WERI-Rb-1 (cell line): ENCODE measurements around the gene SFT2D3.

ENCODE experiments used
- DNase-seq: peaks from one replicate; pipeline ENCODE4 v3.0.0-alpha.2; 2020
- H3K27ac ChIP-seq: fragments of 250-450 bp; sonication (Bioruptor Pico); 2 replicates; pipeline ENCODE4 v1.5.1; 2020; ENCODE audit warnings: mild to moderate bottlenecking, moderate library complexity
- H3K27me3 ChIP-seq: fragments of 250-450 bp; sonication (Bioruptor Pico); 2 replicates; pipeline ENCODE4 v1.5.1; 2021; ENCODE audit warnings: mild to moderate bottlenecking, low read depth, moderate library complexity; ENCODE audit not compliant: insufficient read depth, severe bottlenecking
- H3K36me3 ChIP-seq: fragments of 250-450 bp; sonication (Bioruptor Pico); 2 replicates; pipeline ENCODE4 v1.5.1; 2020; ENCODE audit warnings: mild to moderate bottlenecking, moderate library complexity
- H3K4me3 ChIP-seq: 2 replicates; pipeline ENCODE4 v1.5.1; 2011; ENCODE audit warnings: low read depth, mild to moderate bottlenecking, control low read depth, low read length
- H3K9me3 ChIP-seq: fragments of 250-450 bp; sonication (Bioruptor Pico); 2 replicates; pipeline ENCODE4 v1.5.1; 2021; ENCODE audit warnings: mild to moderate bottlenecking, moderate library complexity; ENCODE audit not compliant: severe bottlenecking
- TF ChIP-seq, protein P1 (sequence below): IDR thresholded peaks from 2 replicates; pipeline ENCODE4 v1.5.1; 2011; ENCODE audit warnings: low read depth, mild to moderate bottlenecking, control low read depth, inconsistent platforms, low read length

SFT2D3 gene

DNA sequence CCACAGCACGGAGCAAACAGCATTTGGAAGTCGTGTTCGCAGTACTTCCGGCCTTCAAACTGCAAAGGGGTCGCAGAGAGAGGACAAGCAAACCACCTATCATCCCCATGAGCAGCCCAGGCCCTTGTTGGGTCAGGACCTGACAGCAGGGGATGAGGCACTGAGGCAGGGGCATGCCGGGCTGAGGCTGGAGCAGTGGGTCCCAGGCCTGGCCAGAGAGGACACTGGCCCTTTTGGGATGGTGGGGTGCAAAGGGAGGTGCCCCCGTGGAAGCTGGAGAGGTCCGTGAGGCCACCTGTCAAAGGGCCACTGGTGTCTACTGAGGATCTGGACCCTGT is 46.5 kb upstream of the SFT2D3 start:
- no peaks in the 10 kb centered on the region for H3K27me3 ChIP-seq

GRCh38 chr2:127655209-127656073 is 45.9 kb upstream of the SFT2D3 start:
- Histone ChIP-seq H3K9me3 (peaks cover 3% of the 10 kb centered on the region), H3K27ac (peak overlapping the region; percentile 27)

More for the DNA sequence above, 46.5 kb upstream of the SFT2D3 start:
- no peak for DNase-seq
- no peaks in the 10 kb centered on the region for H3K36me3 ChIP-seq
- TF ChIP-seq, protein P1, sequence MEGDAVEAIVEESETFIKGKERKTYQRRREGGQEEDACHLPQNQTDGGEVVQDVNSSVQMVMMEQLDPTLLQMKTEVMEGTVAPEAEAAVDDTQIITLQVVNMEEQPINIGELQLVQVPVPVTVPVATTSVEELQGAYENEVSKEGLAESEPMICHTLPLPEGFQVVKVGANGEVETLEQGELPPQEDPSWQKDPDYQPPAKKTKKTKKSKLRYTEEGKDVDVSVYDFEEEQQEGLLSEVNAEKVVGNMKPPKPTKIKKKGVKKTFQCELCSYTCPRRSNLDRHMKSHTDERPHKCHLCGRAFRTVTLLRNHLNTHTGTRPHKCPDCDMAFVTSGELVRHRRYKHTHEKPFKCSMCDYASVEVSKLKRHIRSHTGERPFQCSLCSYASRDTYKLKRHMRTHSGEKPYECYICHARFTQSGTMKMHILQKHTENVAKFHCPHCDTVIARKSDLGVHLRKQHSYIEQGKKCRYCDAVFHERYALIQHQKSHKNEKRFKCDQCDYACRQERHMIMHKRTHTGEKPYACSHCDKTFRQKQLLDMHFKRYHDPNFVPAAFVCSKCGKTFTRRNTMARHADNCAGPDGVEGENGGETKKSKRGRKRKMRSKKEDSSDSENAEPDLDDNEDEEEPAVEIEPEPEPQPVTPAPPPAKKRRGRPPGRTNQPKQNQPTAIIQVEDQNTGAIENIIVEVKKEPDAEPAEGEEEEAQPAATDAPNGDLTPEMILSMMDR: no peak
- H3K27ac ChIP-seq: no peak overlapping the region
- no peak overlapping the region for H3K4me3 ChIP-seq
- no peaks in the 10 kb centered on the region for H3K9me3 ChIP-seq

DNA sequence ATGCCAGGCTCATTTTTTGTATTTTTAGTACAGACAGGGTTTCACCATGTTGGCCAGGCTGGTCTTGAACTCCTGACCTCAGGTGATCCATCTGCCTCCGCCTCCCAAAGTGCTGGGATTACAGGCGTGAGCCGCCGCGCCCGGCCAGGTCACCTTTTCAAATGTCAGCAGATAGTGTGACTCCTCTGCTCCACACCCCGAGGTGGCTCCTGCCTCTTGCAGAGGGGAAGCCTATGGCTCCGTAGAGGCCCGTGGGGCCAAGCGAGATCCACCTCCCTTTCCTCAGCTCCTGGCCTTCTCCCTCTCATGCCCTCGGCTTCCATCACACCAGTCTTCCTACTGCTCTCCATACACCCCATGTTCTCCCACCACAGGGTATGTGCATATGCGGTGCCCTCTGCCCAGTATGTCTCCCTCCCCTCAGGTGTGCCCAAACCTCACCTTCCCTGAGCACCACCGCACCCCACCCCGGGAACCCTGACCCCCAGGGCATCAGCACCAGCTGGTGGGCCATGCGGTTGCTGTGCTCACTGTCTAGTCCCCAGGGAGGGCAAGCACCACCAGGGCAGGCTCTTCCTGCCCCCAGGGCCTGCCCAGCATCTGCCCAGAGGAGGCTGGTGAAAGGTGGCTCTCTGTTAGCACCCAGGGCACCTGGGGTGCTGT is 44.6 kb upstream of the SFT2D3 start:
- Histone ChIP-seq H3K4me3 (no peak overlapping the region), H3K27me3 (no peaks in the 10 kb centered on the region), H3K27ac (no peak overlapping the region), H3K36me3 (no peaks in the 10 kb centered on the region), H3K9me3 (peaks cover 3% of the 10 kb centered on the region)
- TF ChIP-seq, protein P1: no peak
- DNase-seq: no peak

More at GRCh38 chr2:127655209-127656073, 45.9 kb upstream of the SFT2D3 start:
- TF ChIP-seq, protein P1: peak; percentile 39
- no peaks in the 10 kb centered on the region for H3K36me3 ChIP-seq
- DNase-seq: peak; percentile 69
- no peaks in the 10 kb centered on the region for H3K27me3 ChIP-seq
- H3K4me3 ChIP-seq: no peak overlapping the region

GRCh38 chr2:127657232-127657595 is 44.1 kb upstream of the SFT2D3 start:
- Histone ChIP-seq H3K36me3 (no peaks in the 10 kb centered on the region), H3K27ac (no peak overlapping the region), H3K9me3 (peaks cover 3% of the 10 kb centered on the region), H3K27me3 (no peaks in the 10 kb centered on the region), H3K4me3 (no peak overlapping the region)
- TF ChIP-seq, protein P1: no peak
- DNase-seq: no peak

DNA sequence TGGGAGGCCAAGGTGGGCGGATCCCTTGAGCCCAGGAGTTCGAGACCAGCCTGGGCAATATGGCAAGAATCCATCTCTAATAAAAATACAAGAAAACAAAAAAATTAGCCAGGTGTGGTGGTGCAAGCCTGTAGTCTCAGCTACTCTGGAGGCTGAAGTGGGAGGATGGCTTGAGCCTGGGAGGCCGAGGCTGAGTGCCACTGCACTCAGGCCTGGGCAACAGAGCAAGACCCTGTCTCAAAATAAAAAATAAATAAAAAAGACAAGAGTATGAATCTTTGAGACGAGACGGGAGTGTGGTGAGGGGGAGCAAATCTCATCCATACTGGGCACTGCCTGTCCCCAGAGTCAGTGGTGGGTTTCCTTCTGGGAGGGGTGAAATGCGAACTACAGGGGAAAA is 43.2 kb upstream of the SFT2D3 start:
- no peaks in the 10 kb centered on the region for H3K36me3 ChIP-seq
- H3K4me3 ChIP-seq: no peak overlapping the region
- H3K27me3 ChIP-seq: no peaks in the 10 kb centered on the region
- peaks cover 3% of the 10 kb centered on the region for H3K9me3 ChIP-seq
- no peak for DNase-seq
- no peak overlapping the region for H3K27ac ChIP-seq
- TF ChIP-seq, protein P1: no peak
